Stimulated activated naive B cell treated with anti-CD40 and anti-IgM and Interleukin-4, amounts not matched to agents 10 μg/mL and 1 μg/mL and 100 μg/mL, for 72 hours (primary cell): ENCODE data around the gene SLC1A2.

Source experiments
- ATAC-seq, 2 donors: fragments of 150-1000 bp; cut with Tn5 transposase; replicated peaks; 2 replicates each; pipeline ENCODE4 v1.10.0; 2021; ENCODE audit warnings: moderate library complexity in 1 of 2
- DNase-seq: peaks from one replicate; pipeline ENCODE4 v3.0.0; 2021
- H3K27ac Mint-ChIP-seq: one replicate; pipeline ENCODE4 v1.8.0; 2022; ENCODE audit warnings: mild to moderate bottlenecking, mixed read lengths
- H3K27me3 Mint-ChIP-seq, 2 donors: one replicate each; pipeline ENCODE4 v1.8.0; 2022; ENCODE audit warnings: mixed read lengths in 2 of 2
- H3K36me3 Mint-ChIP-seq, 2 donors: one replicate each; pipeline ENCODE4 v1.8.0; 2022; ENCODE audit warnings: mixed read lengths in 2 of 2, mild to moderate bottlenecking in 1 of 2
- H3K4me1 Mint-ChIP-seq, 2 donors: one replicate each; pipeline ENCODE4 v1.8.0; 2022; ENCODE audit warnings: mixed read lengths in 2 of 2, mild to moderate bottlenecking in 1 of 2
- H3K4me3 Mint-ChIP-seq, 2 donors: one replicate each; pipeline ENCODE4 v1.8.0; 2022; ENCODE audit warnings: mild to moderate bottlenecking in 2 of 2, mixed read lengths in 2 of 2, moderate library complexity in 1 of 2
- H3K9me3 Mint-ChIP-seq, 2 donors: one replicate each; pipeline ENCODE4 v1.8.0; 2022; ENCODE audit warnings: mixed read lengths in 2 of 2, mild to moderate bottlenecking in 1 of 2

Gene SLC1A2

GRCh38 chr11:35398881-35399280 lies 20.5 kb downstream of the SLC1A2 start:
- H3K4me3 Mint-ChIP-seq, result no peak overlapping the region

GRCh38 chr11:35394941-35395340 lies 24.4 kb downstream of the SLC1A2 start:
- Mint-ChIP-seq H3K9me3 (no peaks in the 10 kb centered on the region), H3K4me3 (no peak overlapping the region), H3K27ac (no peak overlapping the region), H3K4me1 (peaks cover 15 to 36% of the 10 kb centered on the region in 2 donors), H3K36me3 (no peaks in the 10 kb centered on the region), H3K27me3 (peaks cover 18 to 30% of the 10 kb centered on the region in 2 donors)
- no peak for DNase-seq
- no peak for ATAC-seq

More at GRCh38 chr11:35398881-35399280, 20.5 kb downstream of the SLC1A2 start:
- Mint-ChIP-seq H3K27me3 (peaks cover 21 to 38% of the 10 kb centered on the region in 2 donors), H3K27ac (no peak overlapping the region), H3K4me1 (peaks cover 3 to 8% of the 10 kb centered on the region in 2 donors), H3K36me3 (no peaks in the 10 kb centered on the region), H3K9me3 (no peaks in the 10 kb centered on the region)
- DNase-seq (no peak), ATAC-seq (no peak)

- ATAC-seq (no peak), DNase-seq (no peak)
- Mint-ChIP-seq H3K4me3 (no peak overlapping the region), H3K36me3 (no peaks in the 10 kb centered on the region), H3K27ac (no peak overlapping the region), H3K4me1 (peaks cover 15 to 36% of the 10 kb centered on the region in 2 donors), H3K9me3 (no peaks in the 10 kb centered on the region), H3K27me3 (peaks cover 9 to 17% of the 10 kb centered on the region in 2 donors)
Measured at GRCh38 chr11:35393098-35393497, 26.3 kb downstream of the SLC1A2 start.

DNA sequence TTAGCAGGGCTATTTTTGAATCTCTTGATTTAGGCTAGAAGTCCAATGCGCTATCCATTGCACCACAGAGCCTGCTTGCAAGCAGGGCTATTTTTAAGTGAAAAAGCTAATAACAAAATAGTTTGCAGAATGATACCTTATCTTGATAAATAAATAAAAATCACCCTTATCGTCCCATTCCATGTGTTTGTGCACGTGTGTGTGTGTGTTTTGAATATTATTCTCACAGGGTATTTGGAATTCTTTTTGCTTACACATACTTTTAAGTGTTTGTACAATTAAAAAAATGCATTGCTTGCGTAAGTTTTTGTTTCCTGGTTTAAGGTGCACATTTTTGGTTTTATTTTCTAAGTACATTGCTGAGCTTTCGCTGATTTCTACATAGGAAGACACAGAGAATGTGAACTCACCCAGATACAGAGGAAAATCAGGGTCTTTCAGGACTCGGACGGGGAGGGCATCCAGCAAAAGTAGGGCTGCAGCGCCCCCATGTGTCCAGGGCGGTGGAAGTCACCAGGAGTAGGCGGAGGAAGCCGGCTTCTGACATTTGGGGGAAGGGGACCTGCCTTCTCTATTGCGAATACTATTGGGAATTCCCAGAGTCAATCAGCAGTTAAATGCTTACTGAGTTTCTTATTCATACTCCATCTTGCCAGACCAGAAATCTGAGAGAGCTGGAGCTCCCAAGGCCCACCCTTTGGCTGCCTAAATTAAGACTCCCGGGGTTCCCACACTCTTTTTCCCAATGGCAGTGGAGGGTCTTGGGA lies 27.3 kb downstream of the SLC1A2 start:
- no peak overlapping the region for H3K4me3 Mint-ChIP-seq
- H3K36me3 Mint-ChIP-seq, result no peaks in the 10 kb centered on the region
- peaks cover 18 to 41% of the 10 kb centered on the region in 2 donors for H3K4me1 Mint-ChIP-seq
- DNase-seq (peak; percentile 70), ATAC-seq (peak; percentile 72 to 78)
- peaks cover 4 to 11% of the 10 kb centered on the region in 2 donors for H3K27me3 Mint-ChIP-seq
- no peak overlapping the region for H3K27ac Mint-ChIP-seq
- H3K9me3 Mint-ChIP-seq, result no peaks in the 10 kb centered on the region

GRCh38 chr11:35390737-35391682 lies 28.3 kb downstream of the SLC1A2 start:
- no peaks in the 10 kb centered on the region for H3K36me3 Mint-ChIP-seq
- H3K9me3 Mint-ChIP-seq, result no peaks in the 10 kb centered on the region
- H3K27me3 Mint-ChIP-seq, result peaks cover 4 to 11% of the 10 kb centered on the region in 2 donors
- no peak overlapping the region for H3K4me3 Mint-ChIP-seq
- H3K4me1 Mint-ChIP-seq, result peaks cover 20 to 43% of the 10 kb centered on the region in 2 donors
- peak overlapping the region; percentile 69 for H3K27ac Mint-ChIP-seq
- ATAC-seq (peak; percentile 86 to 87), DNase-seq (peak; percentile 20)

DNA sequence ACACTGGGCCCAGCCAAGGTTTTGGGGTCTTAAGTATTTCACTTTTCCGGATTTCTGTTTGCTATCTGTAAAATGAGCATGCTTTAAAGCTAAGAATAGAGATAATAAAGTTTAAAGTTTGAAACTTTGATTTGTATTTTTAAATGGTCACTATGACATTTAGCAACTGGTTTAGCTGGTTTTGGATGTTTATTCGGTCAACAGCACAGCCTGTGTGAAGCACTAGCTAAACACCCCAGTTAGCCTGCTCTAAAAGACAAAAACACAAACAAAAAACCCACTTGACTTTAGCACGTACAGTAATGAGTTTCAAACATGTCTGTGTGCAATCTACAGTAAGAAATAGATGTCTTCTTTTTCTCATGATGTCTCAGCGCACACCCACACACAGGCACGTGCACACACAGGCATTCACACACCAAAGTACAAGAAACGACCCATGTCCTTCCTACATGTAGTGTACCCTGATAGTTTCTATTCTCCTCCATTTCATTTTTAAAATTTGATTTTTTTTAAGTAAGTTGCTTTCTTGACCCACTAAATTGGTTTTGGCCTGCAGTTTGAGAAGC lies 29.4 kb downstream of the SLC1A2 start:
- ATAC-seq, result no peak
- no peaks in the 10 kb centered on the region for H3K36me3 Mint-ChIP-seq
- H3K9me3 Mint-ChIP-seq, result no peaks in the 10 kb centered on the region
- no peak for DNase-seq
- H3K4me1 Mint-ChIP-seq, result peaks cover 20 to 43% of the 10 kb centered on the region in 2 donors
- peak overlapping the region; percentile 67 for H3K27ac Mint-ChIP-seq
- H3K27me3 Mint-ChIP-seq, result peaks cover 4 to 11% of the 10 kb centered on the region in 2 donors
- H3K4me3 Mint-ChIP-seq, result no peak overlapping the region

- Mint-ChIP-seq H3K4me1 (peaks cover 17 to 37% of the 10 kb centered on the region in 2 donors), H3K27me3 (peaks cover 0 to 9% of the 10 kb centered on the region in 2 donors), H3K36me3 (no peaks in the 10 kb centered on the region), H3K4me3 (no peak overlapping the region), H3K27ac (no peak overlapping the region), H3K9me3 (no peaks in the 10 kb centered on the region)
- ATAC-seq, result no peak
- DNase-seq, result no peak
Measured at GRCh38 chr11:35389112-35389511, 30.2 kb downstream of the SLC1A2 start.

DNA sequence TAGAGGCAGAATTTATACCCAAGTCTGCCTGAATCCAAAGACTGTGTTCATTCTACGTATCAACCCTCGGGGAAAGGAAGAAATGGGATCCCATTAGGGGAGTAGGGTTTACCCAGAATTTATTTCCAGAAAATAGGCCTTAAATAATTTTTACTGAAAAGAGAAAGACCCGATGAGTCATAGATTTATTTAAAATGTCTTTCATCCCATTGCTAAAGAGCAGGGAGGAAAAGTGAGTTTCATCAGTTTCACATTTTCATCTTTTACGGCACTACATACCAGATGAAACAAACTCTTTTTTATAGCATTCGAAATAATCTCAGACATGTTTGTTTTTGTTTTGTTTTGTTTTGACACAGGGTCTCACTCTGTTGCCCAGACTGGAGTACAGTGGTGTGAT lies 31.3 kb downstream of the SLC1A2 start:
- Mint-ChIP-seq H3K4me3 (no peak overlapping the region), H3K27ac (no peak overlapping the region), H3K4me1 (peaks cover 16 to 28% of the 10 kb centered on the region in 2 donors), H3K9me3 (no peaks in the 10 kb centered on the region), H3K27me3 (no peaks in the 10 kb centered on the region), H3K36me3 (no peaks in the 10 kb centered on the region)
- DNase-seq (no peak), ATAC-seq (no peak)

GRCh38 chr11:35387111-35387982 lies 32.0 kb downstream of the SLC1A2 start:
- Mint-ChIP-seq H3K4me1 (peaks cover 13 to 25% of the 10 kb centered on the region in 2 donors), H3K27me3 (no peaks in the 10 kb centered on the region), H3K36me3 (no peaks in the 10 kb centered on the region), H3K9me3 (no peaks in the 10 kb centered on the region), H3K4me3 (no peak overlapping the region), H3K27ac (no peak overlapping the region)
- ATAC-seq (peak in 1 of 2 donors; percentile 31), DNase-seq (no peak)

DNA sequence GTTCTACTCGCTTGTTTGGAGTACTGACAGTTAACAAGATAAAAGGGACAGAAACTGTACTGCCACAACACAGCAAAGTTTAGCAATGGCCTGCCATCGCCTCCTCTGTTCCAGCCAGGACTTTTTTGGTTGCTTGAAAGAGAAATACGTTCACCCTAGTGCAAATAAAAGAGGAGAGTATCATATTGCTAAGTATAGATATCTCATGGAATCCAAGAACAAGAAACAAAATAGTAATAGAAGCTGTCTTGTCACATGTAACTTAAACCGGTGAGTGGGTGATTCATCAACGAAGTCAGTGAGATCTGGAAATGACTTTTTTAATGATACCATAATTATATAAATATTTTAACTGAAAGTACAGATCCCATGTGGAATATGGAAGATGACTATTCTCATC lies 35.4 kb downstream of the SLC1A2 start:
- H3K27ac Mint-ChIP-seq, result no peak overlapping the region
- no peaks in the 10 kb centered on the region for H3K9me3 Mint-ChIP-seq
- no peak for DNase-seq
- H3K36me3 Mint-ChIP-seq, result no peaks in the 10 kb centered on the region
- no peak overlapping the region for H3K4me3 Mint-ChIP-seq
- no peak for ATAC-seq
- H3K4me1 Mint-ChIP-seq, result peaks cover 6 to 7% of the 10 kb centered on the region in 2 donors
- H3K27me3 Mint-ChIP-seq, result peaks cover 0 to 3% of the 10 kb centered on the region in 2 donors

DNA sequence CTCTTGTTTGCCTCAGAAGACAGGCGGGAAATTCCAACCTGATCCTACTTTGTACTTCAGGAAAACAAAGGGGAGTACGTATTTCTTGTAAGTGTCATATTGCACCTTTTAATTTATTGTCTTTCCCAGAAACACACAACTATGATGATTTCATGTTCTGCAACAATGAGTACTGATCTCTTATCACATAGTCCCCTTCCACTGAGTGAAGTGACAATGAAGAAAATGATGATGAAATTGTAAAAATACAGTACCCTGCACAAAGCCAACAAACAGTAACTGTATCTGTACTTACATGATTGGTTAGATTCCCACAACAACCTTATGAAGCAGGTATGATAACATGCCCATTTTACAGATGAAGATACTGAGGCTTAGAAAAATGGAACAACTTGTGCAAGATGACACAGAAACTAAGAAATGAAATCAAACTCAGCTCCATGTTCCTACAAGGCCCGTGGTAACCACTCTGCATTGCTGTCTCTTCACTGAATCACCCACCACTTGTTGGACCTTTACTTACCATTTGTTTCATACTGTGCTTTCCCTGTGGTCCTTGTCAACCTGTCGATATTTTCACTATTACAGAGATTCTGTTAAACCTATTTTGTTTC lies 37.5 kb downstream of the SLC1A2 start:
- ATAC-seq, result no peak
- Mint-ChIP-seq H3K36me3 (no peaks in the 10 kb centered on the region), H3K4me3 (no peak overlapping the region), H3K27ac (no peak overlapping the region), H3K4me1 (peaks cover 0 to 2% of the 10 kb centered on the region in 2 donors), H3K9me3 (no peaks in the 10 kb centered on the region), H3K27me3 (peaks cover 0 to 8% of the 10 kb centered on the region in 2 donors)
- no peak for DNase-seq

- Mint-ChIP-seq H3K27ac (no peak overlapping the region), H3K9me3 (no peaks in the 10 kb centered on the region), H3K4me3 (no peak overlapping the region), H3K4me1 (peaks cover 1 to 2% of the 10 kb centered on the region in 2 donors), H3K27me3 (peaks cover 0 to 8% of the 10 kb centered on the region in 2 donors), H3K36me3 (no peaks in the 10 kb centered on the region)
- DNase-seq (no peak), ATAC-seq (no peak)
Measured at GRCh38 chr11:35380603-35381002, 38.8 kb downstream of the SLC1A2 start.

DNA sequence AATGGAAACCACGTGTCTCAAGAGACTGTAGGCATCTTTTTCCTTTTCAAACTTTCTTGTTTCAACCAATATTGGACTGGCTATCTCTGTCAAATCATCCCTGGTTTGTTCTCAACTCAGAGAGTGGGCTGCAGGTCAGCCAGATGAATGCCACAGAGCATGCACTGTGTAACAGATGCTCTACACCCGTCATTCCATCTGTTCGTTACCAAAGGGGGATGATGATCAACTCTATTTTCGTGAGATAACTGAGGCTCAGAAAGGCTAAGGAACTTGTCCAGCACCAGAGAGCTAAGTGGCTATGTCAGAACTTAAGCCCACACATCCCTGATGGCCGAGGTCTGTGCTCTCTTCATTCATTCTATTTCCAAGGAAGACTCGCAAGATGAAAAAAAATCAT lies 42.1 kb downstream of the SLC1A2 start:
- peaks cover 0 to 8% of the 10 kb centered on the region in 2 donors for H3K27me3 Mint-ChIP-seq
- no peak overlapping the region for H3K27ac Mint-ChIP-seq
- DNase-seq (no peak), ATAC-seq (no peak)
- no peaks in the 10 kb centered on the region for H3K9me3 Mint-ChIP-seq
- peaks cover 12 to 17% of the 10 kb centered on the region in 2 donors for H3K4me1 Mint-ChIP-seq
- H3K36me3 Mint-ChIP-seq, result peaks cover 0 to 1% of the 10 kb centered on the region in 2 donors
- no peak overlapping the region for H3K4me3 Mint-ChIP-seq
